HFF-Myc (cell line): ENCODE measurements around the gene HCN4.

ENCODE experiments used
- DNase-seq: peaks from one replicate; pipeline ENCODE4 v3.0.0-alpha.2; 2011; ENCODE audit warnings: low read depth; ENCODE audit errors: extremely low read depth
- H3K4me3 ChIP-seq: replicated peaks from 2 replicates; pipeline ENCODE4 v1.5.1; 2011; ENCODE audit warnings: low read depth, mild to moderate bottlenecking, control low read depth, low read length
- TF ChIP-seq, protein P1 (sequence below): IDR thresholded peaks from 2 replicates; pipeline ENCODE4 v1.5.1; 2012; ENCODE audit warnings: mild to moderate bottlenecking, low read depth, low read length, control low read depth; ENCODE audit errors: missing control alignments

Gene HCN4

DNA sequence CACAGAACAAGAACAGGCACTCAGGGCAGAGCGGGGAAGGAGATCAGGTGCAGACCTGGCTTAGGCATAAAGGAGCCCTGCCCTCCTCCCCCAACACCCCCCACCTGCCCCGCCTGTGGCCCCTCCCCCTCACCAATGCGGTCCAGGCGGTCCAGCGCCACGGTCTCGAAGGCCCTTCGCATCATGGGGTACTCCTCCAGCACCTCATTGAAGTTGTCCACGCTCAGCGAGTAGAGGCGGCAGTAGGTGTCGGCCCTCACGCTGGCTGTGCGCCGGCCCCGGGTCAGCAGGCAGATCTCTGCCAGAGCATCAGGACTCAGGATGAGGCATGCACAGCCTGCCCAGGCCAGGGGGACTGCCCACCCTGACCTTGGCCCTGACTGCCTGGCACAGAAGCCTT is 44.8 kb downstream of the HCN4 start:
- TF ChIP-seq, protein P1, sequence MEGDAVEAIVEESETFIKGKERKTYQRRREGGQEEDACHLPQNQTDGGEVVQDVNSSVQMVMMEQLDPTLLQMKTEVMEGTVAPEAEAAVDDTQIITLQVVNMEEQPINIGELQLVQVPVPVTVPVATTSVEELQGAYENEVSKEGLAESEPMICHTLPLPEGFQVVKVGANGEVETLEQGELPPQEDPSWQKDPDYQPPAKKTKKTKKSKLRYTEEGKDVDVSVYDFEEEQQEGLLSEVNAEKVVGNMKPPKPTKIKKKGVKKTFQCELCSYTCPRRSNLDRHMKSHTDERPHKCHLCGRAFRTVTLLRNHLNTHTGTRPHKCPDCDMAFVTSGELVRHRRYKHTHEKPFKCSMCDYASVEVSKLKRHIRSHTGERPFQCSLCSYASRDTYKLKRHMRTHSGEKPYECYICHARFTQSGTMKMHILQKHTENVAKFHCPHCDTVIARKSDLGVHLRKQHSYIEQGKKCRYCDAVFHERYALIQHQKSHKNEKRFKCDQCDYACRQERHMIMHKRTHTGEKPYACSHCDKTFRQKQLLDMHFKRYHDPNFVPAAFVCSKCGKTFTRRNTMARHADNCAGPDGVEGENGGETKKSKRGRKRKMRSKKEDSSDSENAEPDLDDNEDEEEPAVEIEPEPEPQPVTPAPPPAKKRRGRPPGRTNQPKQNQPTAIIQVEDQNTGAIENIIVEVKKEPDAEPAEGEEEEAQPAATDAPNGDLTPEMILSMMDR = no peak

DNA sequence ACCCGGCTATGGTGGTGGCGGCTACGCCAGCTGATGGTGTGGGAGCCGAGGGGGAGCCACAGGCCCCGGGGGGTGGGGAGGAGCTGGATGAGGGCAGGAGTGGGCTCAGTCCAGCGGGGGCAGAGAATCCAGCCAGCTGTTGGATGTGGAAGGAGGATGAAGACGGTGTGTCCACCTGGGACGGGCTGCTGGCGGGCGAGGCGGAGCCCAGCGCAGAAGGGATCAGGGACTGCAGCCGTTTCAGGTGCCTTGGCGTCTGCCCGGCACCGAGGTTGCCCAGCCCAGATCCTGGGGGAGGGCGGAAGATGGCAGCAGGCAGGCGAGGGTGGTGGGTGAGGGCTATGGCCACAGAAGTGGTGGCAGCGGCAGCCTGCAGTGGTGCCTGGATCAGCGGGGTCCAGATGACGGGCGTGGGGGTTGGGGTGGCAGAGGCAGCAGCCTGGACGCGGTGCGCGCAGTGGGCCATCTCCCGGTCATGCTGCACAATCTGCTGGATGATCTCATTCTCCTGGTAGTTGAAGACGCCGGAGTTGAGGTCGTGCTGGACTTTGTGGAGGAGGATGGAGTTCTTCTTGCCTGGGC is 45.3 kb downstream of the HCN4 start:
- H3K4me3 ChIP-seq = no peak overlapping the region
- TF ChIP-seq, protein P1 = no peak
- DNase-seq = no peak

More for the DNA sequence above, 44.8 kb downstream of the HCN4 start:
- DNase-seq = no peak
- no peak overlapping the region for H3K4me3 ChIP-seq

DNA sequence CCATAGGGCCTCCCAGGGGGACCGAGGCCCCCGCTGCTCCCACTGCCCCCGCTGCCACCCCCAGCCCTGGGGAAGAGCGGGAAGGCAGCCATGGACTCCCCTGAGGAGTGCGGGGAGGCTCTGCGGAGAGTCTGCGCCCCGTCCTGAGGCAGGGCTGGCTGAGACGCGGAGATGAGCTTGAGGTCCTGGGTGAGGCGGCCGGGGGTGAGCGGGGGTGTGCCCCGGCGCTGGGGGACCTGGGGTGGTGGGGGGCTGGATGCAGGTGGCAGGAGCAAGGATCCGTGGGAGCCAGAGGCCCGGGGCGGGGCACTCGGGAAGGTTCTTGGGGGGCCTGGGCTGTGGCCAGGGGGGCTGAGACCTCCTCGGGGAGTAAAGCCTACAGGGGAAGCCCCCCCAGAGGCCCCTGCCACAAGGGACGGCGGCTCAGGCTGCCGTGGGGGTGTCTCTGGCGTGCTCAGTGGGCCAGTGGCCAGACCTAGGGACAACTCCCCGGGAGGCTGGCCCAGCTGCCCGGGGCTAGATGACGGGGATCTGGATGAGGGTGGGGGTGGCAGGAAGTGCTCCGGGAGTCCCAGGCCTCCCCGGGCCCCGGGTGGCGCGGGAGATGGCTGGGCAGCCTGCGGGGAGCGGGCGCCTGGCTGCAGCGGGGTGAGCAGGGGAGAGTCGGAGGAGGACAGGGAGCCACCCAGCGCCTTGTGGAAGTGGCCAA is 45.9 kb downstream of the HCN4 start:
- DNase-seq = no peak
- no peak overlapping the region for H3K4me3 ChIP-seq
- TF ChIP-seq, protein P1 = no peak

DNA sequence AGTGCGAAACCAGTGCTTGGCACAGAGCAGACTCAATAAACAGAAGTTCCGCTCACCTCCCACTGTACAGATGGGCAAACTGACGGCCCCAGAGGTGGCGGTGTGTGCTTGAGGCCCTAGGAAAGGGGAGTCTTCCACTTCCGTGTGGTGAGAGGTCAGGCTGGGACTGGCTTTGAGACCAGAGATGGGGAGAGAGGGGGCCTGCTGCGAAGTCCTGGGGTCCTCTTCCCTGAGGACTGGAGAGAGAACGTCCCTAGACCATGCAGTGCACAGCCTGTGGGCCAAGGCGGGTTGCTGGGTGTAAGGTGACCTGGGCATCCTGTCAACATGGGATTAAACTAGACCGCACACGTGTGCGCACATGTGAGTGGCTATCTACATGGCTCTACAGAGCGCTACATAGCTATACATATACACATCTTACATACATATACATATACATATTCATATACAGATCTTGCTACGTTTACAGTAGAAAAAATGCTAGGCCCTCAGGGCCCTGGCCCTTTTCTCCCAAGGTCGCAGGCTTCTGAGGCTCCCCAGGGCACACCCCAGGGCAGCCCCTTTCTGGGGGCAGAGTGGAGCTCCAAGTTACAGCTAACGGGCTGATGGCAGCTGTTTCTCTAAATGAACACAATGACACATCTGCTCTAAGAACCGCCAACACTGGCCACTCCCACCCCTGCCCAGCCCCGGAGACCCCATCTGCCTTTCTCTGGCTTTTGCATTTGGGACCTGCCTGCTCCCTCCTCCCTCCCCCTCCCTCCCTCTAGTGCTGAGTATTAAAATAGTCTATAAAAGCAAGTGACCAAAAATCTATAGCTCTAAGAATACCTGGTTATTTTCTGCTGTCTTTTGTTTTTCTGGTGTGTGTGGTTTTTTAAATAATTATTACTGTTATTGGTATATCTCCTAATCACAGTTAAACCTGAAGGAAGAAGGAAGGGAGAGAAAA is 47.0 kb downstream of the HCN4 start:
- TF ChIP-seq, protein P1 = no peak
- no peak overlapping the region for H3K4me3 ChIP-seq
- no peak for DNase-seq

DNA sequence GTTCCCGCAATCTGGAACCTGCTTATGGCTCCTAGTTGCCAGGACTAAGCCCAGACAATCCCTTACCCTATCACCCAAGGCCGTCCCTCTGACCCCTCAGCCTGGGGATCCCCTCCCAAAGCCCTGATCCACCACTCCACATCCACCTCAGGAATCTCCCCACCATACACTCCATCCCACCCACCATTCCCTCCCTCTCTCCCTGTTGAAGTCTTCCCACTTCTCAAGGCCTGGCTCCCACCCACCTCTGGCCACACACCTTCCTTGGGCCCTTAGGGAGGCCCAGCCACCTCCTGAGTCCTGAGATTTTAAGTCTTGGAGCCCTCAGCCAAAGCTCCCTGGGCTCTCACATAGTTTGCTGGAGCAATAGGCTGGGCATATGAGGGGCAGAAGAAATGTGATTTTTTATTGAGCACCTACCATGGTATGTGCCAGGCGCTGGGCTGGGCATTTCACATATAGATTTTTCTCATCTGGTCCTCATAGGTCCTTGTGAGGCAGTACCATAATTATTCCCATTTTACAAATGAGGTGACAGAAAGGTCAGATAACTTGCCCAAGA is 48.1 kb downstream of the HCN4 start:
- no peak for DNase-seq
- H3K4me3 ChIP-seq = no peak overlapping the region
- TF ChIP-seq, protein P1 = no peak

DNA sequence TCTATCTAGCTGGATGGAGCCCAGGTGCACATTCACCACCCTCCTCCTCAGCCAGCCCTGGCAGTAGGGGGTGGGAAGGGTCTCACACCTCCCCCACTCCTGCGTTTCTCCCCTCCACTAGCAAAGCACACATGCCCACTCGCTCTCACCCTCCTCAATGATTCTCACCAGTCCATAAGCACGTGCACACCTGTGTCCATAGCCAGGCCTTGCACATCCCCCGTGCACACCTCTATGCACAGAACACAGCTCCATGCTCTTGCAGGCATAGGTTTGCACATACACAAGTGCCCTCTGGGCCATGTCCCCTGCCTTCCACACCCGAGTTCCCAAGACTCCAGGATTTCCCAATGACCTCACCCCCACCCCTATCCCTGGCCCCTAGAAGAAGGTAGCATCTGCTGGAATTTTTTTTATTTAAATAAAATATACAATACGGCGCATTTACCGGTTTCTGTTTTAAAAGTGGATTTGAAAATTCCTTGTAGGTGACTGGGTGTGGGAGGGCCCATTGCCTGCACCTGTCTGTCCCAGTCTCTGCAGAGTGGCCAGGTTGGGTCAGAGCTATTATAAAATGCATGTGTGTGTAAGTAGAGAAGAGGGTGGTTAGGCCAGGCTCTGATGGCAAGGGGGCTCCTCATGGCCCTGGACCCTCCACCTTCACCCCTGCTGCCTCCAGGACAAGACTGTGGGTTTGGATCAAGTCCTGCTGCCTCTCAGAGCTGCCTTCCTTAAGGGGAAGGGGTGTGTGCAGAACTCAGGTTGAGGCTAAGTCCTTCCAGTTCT is 49.1 kb downstream of the HCN4 start:
- no peak overlapping the region for H3K4me3 ChIP-seq
- no peak for DNase-seq
- TF ChIP-seq, protein P1 = no peak
